ENCODE measurements around the gene EPSTI1.

Gene EPSTI1

DNA sequence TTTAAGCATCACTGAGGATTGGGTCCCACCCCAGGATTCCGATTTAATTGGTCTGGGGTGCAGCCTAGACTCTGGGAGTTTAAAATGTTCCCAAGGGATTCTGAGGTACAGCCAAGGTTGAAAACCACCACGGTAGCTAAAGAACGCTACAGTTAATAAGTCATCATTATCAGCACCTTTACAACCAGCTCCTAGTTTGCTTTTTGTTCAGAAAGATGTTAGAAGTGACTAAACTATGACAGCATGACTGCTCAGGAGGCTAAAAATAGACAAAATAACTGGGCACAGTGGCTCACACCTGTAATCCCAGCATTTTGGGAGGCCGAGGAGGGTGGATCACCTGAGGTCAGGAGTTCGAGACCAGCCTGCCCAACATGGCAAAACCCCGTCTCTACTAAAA is 11.7 kb upstream of the EPSTI1 start:
- TF ChIP-seq, protein P1, sequence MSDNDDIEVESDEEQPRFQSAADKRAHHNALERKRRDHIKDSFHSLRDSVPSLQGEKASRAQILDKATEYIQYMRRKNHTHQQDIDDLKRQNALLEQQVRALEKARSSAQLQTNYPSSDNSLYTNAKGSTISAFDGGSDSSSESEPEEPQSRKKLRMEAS (IDR thresholded peaks at IDR 0.05) = no peak
- no peak for TF ChIP-seq CEBPB (IDR thresholded peaks at IDR 0.05)
- no peak for TF ChIP-seq CREB1 (IDR thresholded peaks at IDR 0.05; ENCODE audit: low read depth)
- TF ChIP-seq YY1 (IDR thresholded peaks at IDR 0.05; ENCODE audit: low read depth) = no peak
- no peak for TF ChIP-seq NFIC (IDR thresholded peaks at IDR 0.05)

DNA sequence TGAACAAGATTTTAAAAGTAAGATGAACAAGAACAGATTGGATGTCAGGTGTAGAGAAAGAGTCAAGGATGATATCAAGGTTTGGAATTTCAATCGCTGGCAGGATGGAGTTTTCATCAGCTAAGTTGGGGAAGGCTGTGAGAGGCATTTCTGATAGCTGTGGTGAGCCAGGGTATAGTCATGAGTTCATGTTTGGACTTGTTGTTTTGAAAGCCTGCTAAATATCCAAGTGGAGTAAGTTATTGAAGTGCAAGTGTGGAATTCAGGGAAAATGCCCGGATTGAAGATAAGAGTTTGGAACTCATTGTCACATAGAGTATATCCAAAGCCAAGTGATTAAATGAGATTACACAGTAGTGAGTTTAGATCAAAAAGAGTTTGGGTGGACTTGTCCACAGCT is 11.0 kb upstream of the EPSTI1 start:
- TF ChIP-seq, protein P1 (IDR thresholded peaks at IDR 0.05) = no peak
- TF ChIP-seq CEBPB (IDR thresholded peaks at IDR 0.05) (no peak), RAD21 (IDR thresholded peaks at IDR 0.05; ENCODE audit: low read depth) (no peak), YY1 (IDR thresholded peaks at IDR 0.05; ENCODE audit: low read depth) (no peak), TEAD4 (IDR thresholded peaks at IDR 0.05) (no peak), USF1 (IDR thresholded peaks at IDR 0.05) (no peak), ZBTB7A (IDR thresholded peaks at IDR 0.05; ENCODE audit: low read depth) (no peak), TAF1 (IDR thresholded peaks at IDR 0.05; ENCODE audit: low read depth) (no peak), EGR1 (IDR thresholded peaks at IDR 0.05) (no peak)

DNA sequence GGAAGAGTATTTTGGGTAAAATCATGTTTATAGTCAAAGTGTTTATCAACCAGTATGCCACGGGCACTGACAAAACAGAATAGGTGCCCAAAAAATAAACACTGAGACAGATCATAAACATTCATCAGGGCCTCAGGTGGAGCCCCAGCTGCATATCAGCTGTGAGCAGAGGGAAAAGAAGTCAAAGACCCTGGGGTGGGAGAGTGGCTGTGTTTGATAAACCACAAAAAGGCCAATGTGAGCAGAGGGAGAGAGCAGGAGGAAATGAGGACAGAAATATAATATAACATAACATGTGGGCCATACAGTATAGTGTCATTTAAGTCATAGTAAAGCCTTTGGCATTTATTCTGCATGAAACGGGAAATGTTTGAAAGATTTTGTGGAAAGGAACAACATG is 10.0 kb upstream of the EPSTI1 start:
- TF ChIP-seq EGR1 (IDR thresholded peaks at IDR 0.05) (no peak), USF1 (IDR thresholded peaks at IDR 0.05) (no peak), REST (IDR thresholded peaks at IDR 0.05; ENCODE audit: low read depth) (no peak), CREB1 (IDR thresholded peaks at IDR 0.05; ENCODE audit: low read depth) (no peak), TEAD4 (IDR thresholded peaks at IDR 0.05) (no peak), NFIC (IDR thresholded peaks at IDR 0.05) (no peak), ZBTB7A (IDR thresholded peaks at IDR 0.05; ENCODE audit: low read depth) (no peak), EP300 (IDR thresholded peaks at IDR 0.05; ENCODE audit: borderline replicate concordance) (no peak), RAD21 (IDR thresholded peaks at IDR 0.05; ENCODE audit: low read depth) (no peak), TCF12 (IDR thresholded peaks at IDR 0.05; ENCODE audit: low read depth) (no peak), TAF1 (IDR thresholded peaks at IDR 0.05; ENCODE audit: low read depth) (no peak), FOXM1 (IDR thresholded peaks at IDR 0.05; ENCODE audit: borderline replicate concordance, low read depth) (no peak), YY1 (IDR thresholded peaks at IDR 0.05; ENCODE audit: low read depth) (no peak), CEBPB (IDR thresholded peaks at IDR 0.05) (no peak)
- TF ChIP-seq, protein P1 (IDR thresholded peaks at IDR 0.05) = no peak

DNA sequence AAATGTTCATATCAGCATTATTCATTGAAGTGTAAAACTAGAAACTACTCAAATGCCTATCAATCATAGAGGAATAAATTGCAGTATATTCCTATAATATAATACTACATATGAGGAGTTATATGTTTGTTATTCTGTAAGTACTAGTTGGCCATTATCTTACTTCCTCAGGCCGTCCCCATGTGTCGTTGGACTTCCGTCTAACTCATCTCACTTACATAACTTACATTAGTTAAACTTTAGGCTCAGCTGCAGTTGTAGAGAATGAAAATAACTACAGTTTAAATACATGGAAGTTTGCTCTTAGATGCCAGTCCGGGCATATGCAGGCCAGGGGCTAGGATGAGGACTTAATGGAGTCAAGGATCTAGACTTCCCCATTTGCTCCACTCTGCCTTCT is 8.6 kb upstream of the EPSTI1 start:
- TF ChIP-seq EGR1 (IDR thresholded peaks at IDR 0.05) (no peak), YY1 (IDR thresholded peaks at IDR 0.05; ENCODE audit: low read depth) (no peak), CEBPB (IDR thresholded peaks at IDR 0.05) (no peak), TCF12 (IDR thresholded peaks at IDR 0.05; ENCODE audit: low read depth) (no peak), ZBTB7A (IDR thresholded peaks at IDR 0.05; ENCODE audit: low read depth) (no peak), REST (IDR thresholded peaks at IDR 0.05; ENCODE audit: low read depth) (no peak), RAD21 (IDR thresholded peaks at IDR 0.05; ENCODE audit: low read depth) (no peak), NFIC (IDR thresholded peaks at IDR 0.05) (no peak), FOXM1 (IDR thresholded peaks at IDR 0.05; ENCODE audit: borderline replicate concordance, low read depth) (no peak), CREB1 (IDR thresholded peaks at IDR 0.05; ENCODE audit: low read depth) (no peak), TAF1 (IDR thresholded peaks at IDR 0.05; ENCODE audit: low read depth) (no peak), USF1 (IDR thresholded peaks at IDR 0.05) (no peak)

GRCh38 chr13:42999491-42999890 is 7.5 kb upstream of the EPSTI1 start:
- TF ChIP-seq TEAD4 (IDR thresholded peaks at IDR 0.05) = no peak
- no peak for TF ChIP-seq TCF12 (IDR thresholded peaks at IDR 0.05; ENCODE audit: low read depth)
- no peak for TF ChIP-seq TAF1 (IDR thresholded peaks at IDR 0.05; ENCODE audit: low read depth)
- no peak for TF ChIP-seq USF1 (IDR thresholded peaks at IDR 0.05)
- no peak for TF ChIP-seq ZBTB7A (IDR thresholded peaks at IDR 0.05; ENCODE audit: low read depth)
- TF ChIP-seq YY1 (IDR thresholded peaks at IDR 0.05; ENCODE audit: low read depth) = no peak
- TF ChIP-seq RAD21 (IDR thresholded peaks at IDR 0.05; ENCODE audit: low read depth) = no peak
- TF ChIP-seq EGR1 (IDR thresholded peaks at IDR 0.05) = no peak
- TF ChIP-seq, protein P1 (IDR thresholded peaks at IDR 0.05) = no peak
- no peak for TF ChIP-seq CREB1 (IDR thresholded peaks at IDR 0.05; ENCODE audit: low read depth)
- TF ChIP-seq FOXM1 (IDR thresholded peaks at IDR 0.05; ENCODE audit: borderline replicate concordance, low read depth) = no peak
- no peak for TF ChIP-seq EP300 (IDR thresholded peaks at IDR 0.05; ENCODE audit: borderline replicate concordance)
- TF ChIP-seq REST (IDR thresholded peaks at IDR 0.05; ENCODE audit: low read depth) = no peak
- no peak for TF ChIP-seq NFIC (IDR thresholded peaks at IDR 0.05)

Data from Ishikawa (cell line).